Measurements from ENCODE around the gene CHAF1B.
"Not testable (repeated sequence)": the region's sequence is repeated elsewhere in the genome, so short reads cannot be mapped to it uniquely, and the experiment has no call there.

Gene CHAF1B

DNA sequence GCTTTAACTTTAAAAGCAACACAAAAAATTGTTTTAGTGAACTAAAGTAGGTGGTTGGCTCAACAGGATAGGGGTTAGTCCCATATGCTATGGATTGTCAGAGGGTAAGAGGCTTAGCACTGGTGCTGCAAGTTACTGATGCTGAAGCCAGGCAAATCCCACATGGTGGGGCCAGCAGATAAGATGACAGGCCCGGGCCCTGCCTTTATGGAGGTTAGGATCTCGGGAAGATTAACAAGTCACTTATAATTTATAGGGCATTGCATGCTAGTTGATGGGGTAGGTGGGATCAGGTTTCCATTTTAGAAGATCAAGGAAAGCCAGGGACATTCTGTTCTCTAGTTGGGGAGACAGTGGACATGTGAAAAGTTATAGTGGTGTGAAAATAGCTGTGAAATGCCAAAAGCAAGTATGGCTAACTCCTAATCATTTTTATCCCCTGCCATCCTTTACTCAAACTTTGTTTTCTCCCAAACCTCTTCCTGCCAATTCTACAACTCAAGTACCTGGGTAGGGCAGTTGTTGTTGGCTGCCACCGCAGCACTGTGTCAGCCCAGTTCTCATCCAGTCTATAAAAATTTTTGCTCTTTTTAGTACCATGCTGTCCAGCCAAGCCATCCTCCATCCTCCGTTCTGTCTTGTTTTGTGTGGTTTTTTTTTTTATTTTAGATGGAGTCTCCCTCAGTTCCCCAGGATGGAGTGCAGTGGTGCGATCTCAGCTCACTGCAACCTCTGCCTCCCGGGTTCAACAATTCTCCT lies 10.3 kb downstream of the CHAF1B start:
- no peak for DNase-seq (ENCODE audit: insufficient read length)
- TF ChIP-seq POLR2AphosphoS5 (IDR thresholded peaks at IDR 0.05; ENCODE audit: low read depth, low read length) (no peak), TAF1 (IDR thresholded peaks at IDR 0.05; ENCODE audit: borderline replicate concordance, low read depth, low read length) (no peak), POLR2A (IDR thresholded peaks at IDR 0.05; ENCODE audit: low read depth, low read length) (no peak)
- FAIRE-seq: no peak

DNA sequence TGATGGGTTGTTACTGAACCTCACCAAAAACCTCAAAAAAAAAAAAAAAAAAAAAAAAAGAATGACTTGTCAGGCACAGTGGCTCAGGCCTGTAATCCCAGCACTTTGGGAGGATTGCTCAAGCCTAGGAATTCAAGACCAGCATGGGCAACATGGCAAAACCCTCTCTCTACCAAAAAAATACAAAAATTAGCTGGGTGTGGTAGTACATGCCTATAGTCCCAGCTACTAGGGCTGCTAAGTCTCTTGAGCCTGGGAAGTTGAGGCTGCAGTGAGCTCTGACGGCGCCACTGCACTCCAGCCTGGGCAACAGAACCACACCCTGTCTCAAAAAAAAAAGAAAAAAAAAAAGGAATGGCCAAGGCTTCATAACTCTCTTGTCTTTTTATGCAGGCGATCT lies 11.1 kb downstream of the CHAF1B start:
- no peak for FAIRE-seq

DNA sequence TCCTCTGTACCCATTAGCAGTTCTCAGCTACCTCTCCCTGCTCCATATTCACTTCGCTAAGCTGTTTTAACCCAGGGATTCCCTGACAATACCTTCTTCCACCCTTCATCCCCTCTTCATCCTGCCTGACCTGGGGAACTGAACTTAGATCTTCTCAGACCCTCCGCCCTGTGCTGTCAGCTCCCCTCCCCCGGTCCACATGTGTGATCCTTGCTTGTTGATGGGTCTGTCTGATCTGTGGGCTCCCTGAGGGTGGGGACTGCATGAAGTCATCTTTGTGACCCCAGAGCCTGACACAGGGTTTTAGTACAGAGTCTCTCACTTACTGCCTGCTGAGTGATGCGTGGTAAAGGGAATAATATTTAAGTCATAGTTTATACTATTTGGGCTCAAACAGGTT lies 11.8 kb downstream of the CHAF1B start:
- FAIRE-seq: no peak
- DNase-seq (ENCODE audit: insufficient read length): no peak
- no peak for TF ChIP-seq POLR2AphosphoS5 (IDR thresholded peaks at IDR 0.05; ENCODE audit: low read depth, low read length)

More for the DNA sequence above, 11.1 kb downstream of the CHAF1B start:
- TF ChIP-seq POLR2AphosphoS5 (IDR thresholded peaks at IDR 0.05; ENCODE audit: low read depth, low read length): no peak
- DNase-seq (ENCODE audit: insufficient read length): no peak

DNA sequence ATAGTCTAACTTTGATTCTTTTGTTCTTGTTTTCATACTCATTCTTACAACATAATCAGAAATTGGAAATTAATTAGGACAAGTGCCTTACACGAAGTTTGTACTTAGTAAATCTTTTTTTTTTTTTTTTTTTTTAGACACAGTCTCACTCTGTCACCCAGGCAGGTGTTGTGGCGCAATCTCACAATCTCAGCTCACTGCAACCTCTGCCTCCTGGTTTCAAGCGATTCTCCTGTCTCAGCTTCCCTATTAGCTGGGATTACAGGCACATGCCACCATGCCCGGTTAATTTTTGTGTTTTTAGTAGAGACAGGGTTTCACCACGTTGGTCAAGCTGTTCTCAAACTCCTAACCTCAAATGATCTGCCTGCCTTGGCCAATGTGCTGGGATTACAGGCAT lies 12.4 kb downstream of the CHAF1B start:
- no peak for FAIRE-seq
- no peak for TF ChIP-seq TAF1 (IDR thresholded peaks at IDR 0.05; ENCODE audit: borderline replicate concordance, low read depth, low read length)
- no peak for TF ChIP-seq POLR2A (IDR thresholded peaks at IDR 0.05; ENCODE audit: low read depth, low read length)
- TF ChIP-seq POLR2AphosphoS5 (IDR thresholded peaks at IDR 0.05; ENCODE audit: low read depth, low read length): no peak

DNA sequence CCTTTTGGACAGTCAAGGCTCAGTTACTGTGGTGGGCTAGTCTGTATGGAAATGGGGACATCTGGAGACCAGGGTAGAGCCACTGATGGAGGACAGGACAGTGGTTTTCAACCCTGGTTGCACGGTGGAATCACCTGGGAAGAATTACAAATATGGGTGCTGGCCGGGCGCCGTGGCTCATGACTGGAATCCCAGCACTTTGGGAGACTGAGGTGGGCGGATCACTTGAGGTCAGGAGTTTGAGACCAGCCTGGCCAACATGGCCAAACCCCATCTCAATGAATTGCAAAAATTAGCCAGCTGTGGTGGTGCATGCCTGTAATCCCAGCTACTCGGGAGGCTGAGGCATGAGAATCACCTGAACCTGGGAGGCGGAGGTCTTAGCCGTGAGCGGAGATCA lies 14.5 kb downstream of the CHAF1B start:
- not testable (repeated sequence) for FAIRE-seq; DNase-seq (ENCODE audit: insufficient read length)

More for the DNA sequence above, 12.4 kb downstream of the CHAF1B start:
- DNase-seq (ENCODE audit: insufficient read length): no peak

DNA sequence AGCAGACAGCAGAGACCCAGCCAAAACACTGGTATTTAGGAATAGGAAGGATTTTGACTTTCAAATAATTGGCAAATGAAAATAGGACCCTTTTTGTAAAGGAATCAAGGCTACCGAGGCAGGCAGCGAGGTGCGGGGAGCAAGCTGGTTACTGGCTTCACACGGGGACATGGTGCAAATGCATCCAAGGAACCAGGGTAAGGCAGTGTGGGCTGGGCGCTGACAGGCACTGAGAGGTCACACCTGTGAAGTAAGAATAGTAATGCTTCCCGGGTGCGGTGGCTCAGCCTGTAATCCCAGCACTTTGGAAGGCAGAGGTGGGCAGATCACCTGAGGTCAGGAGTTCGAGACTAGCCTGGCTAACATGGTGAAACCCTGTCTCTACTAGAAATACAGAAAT lies 15.5 kb downstream of the CHAF1B start:
- TF ChIP-seq TAF1 (IDR thresholded peaks at IDR 0.05; ENCODE audit: borderline replicate concordance, low read depth, low read length) (no peak), POLR2AphosphoS5 (IDR thresholded peaks at IDR 0.05; ENCODE audit: low read depth, low read length) (no peak), POLR2A (IDR thresholded peaks at IDR 0.05; ENCODE audit: low read depth, low read length) (no peak)
- DNase-seq (ENCODE audit: insufficient read length) (no peak), FAIRE-seq (no peak)

DNA sequence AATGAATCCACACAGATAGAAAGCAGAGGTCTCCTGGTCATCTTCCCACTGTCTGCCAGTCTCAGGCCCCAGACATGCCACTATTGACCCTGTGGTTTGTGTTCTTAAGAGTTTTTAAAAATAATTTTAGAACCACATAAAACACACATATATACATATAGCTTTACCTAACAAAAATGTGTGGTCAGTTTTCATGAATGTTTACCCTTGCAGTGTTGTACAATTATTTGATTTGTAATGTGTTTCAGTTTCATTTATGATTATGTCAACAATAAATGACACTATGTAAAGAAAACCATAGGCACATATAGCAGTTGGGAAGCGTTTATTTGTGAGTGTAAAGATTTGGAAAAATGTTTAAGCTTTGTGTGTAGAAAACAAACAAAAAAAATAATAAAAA lies 17.1 kb downstream of the CHAF1B start:
- TF ChIP-seq POLR2A (IDR thresholded peaks at IDR 0.05; ENCODE audit: low read depth, low read length): no peak
- no peak for TF ChIP-seq POLR2AphosphoS5 (IDR thresholded peaks at IDR 0.05; ENCODE audit: low read depth, low read length)
- no peak for TF ChIP-seq TAF1 (IDR thresholded peaks at IDR 0.05; ENCODE audit: borderline replicate concordance, low read depth, low read length)
- DNase-seq (ENCODE audit: insufficient read length): no peak
- no peak for FAIRE-seq

DNA sequence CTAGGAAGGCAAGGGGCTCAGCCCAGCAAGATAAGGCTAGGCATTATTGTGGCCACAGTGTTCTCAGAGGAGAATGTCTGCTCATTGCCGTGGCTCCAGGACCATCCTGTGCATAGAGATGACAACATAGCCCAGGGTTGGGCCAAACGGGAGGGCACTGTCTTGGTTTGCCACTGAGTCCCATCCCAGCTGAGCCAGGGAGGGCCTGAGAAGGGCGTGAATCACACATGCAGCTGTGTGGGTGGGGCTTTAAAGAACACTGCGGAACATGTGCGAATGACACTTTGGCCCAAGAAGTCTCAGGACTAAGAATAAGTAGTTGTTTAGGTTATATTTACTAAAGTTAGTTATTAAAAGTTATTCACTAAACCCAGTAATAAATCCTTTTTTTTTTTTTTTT lies 18.5 kb downstream of the CHAF1B start:
- DNase-seq (ENCODE audit: insufficient read length) (no peak), FAIRE-seq (no peak)
- TF ChIP-seq POLR2A (IDR thresholded peaks at IDR 0.05; ENCODE audit: low read depth, low read length) (no peak), TAF1 (IDR thresholded peaks at IDR 0.05; ENCODE audit: borderline replicate concordance, low read depth, low read length) (no peak), POLR2AphosphoS5 (IDR thresholded peaks at IDR 0.05; ENCODE audit: low read depth, low read length) (no peak)

DNA sequence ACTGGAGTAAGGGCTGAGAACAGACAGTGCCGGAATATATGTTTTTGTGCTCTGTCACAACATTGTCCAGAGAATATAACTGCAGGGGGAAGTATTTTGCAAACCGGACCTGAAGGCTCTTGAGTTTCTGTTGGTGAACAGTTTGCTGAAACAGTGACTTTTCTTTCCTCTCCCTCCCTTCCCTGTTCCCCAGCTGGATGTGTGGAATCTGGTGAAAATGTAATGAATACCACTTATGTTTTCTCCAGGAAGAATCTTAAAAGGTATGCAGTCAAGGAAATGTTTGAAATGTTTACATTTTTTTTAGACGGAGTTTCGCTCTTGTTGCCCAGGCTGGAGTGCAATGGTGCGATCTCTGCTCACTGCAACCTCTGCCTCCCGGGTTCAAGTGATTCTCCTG lies 23.4 kb downstream of the CHAF1B start:
- FAIRE-seq: no peak
- DNase-seq (ENCODE audit: insufficient read length): no peak
- TF ChIP-seq TAF1 (IDR thresholded peaks at IDR 0.05; ENCODE audit: borderline replicate concordance, low read depth, low read length) (no peak), POLR2AphosphoS5 (IDR thresholded peaks at IDR 0.05; ENCODE audit: low read depth, low read length) (no peak), POLR2A (IDR thresholded peaks at IDR 0.05; ENCODE audit: low read depth, low read length) (no peak)

DNA sequence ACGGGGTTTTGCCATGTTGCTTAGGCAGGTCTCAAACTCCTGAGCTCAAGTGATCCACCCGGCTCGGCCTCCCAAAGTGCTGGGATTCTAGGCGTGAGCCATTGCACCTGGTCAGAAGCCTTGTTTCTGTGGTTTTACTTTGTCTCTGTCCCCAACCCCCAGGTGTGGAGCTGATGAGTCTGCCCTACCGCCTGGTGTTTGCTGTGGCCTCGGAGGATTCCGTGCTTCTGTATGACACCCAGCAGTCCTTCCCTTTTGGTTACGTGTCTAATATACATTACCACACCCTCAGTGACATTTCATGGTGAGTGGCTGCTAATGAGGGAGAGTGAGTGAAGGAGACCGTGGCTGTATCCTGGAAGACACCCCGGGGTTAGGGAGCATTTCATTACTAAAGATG lies 26.1 kb downstream of the CHAF1B start:
- FAIRE-seq: no peak
- no peak for TF ChIP-seq POLR2AphosphoS5 (IDR thresholded peaks at IDR 0.05; ENCODE audit: low read depth, low read length)
- no peak for TF ChIP-seq TAF1 (IDR thresholded peaks at IDR 0.05; ENCODE audit: borderline replicate concordance, low read depth, low read length)
- TF ChIP-seq POLR2A (IDR thresholded peaks at IDR 0.05; ENCODE audit: low read depth, low read length): no peak
- DNase-seq (ENCODE audit: insufficient read length): no peak

DNA sequence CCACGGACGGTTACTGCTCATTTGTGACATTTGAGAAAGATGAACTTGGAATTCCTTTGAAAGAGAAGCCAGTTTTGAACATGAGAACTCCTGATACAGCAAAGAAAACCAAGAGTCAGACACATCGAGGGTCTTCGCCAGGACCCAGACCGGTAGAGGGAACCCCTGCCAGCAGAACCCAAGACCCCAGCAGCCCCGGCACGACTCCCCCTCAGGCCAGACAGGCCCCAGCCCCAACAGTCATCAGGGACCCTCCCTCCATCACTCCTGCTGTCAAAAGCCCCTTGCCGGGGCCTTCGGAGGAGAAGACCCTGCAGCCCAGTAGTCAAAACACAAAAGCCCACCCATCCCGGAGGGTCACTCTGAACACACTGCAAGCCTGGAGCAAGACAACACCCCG lies 27.7 kb downstream of the CHAF1B start:
- FAIRE-seq (no peak), DNase-seq (ENCODE audit: insufficient read length) (no peak)
- TF ChIP-seq POLR2AphosphoS5 (IDR thresholded peaks at IDR 0.05; ENCODE audit: low read depth, low read length) (no peak), TAF1 (IDR thresholded peaks at IDR 0.05; ENCODE audit: borderline replicate concordance, low read depth, low read length) (no peak), POLR2A (IDR thresholded peaks at IDR 0.05; ENCODE audit: low read depth, low read length) (no peak)

DNA sequence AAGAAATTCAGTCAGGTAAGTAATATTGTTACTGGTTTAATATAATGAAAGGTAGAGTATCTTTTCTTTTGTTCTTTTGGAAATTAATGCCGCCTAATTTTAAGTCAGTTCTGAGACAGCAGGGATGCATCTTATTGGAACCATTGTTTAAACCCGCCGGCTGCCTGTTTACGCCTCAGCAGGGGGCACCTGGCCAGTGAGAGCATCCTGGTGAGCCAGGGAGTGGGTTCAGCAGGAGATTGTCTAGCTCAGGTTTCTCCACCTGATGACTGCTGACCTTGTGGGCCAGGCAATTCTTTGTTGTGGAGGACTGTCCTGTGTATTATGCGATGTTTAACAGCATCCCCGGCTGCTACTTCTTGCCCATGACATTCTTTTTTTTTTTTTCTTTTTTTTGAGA lies 30.2 kb downstream of the CHAF1B start:
- DNase-seq (ENCODE audit: insufficient read length) (no peak), FAIRE-seq (no peak)
- TF ChIP-seq TAF1 (IDR thresholded peaks at IDR 0.05; ENCODE audit: borderline replicate concordance, low read depth, low read length): no peak
- no peak for TF ChIP-seq POLR2A (IDR thresholded peaks at IDR 0.05; ENCODE audit: low read depth, low read length)
- TF ChIP-seq POLR2AphosphoS5 (IDR thresholded peaks at IDR 0.05; ENCODE audit: low read depth, low read length): no peak

DNA sequence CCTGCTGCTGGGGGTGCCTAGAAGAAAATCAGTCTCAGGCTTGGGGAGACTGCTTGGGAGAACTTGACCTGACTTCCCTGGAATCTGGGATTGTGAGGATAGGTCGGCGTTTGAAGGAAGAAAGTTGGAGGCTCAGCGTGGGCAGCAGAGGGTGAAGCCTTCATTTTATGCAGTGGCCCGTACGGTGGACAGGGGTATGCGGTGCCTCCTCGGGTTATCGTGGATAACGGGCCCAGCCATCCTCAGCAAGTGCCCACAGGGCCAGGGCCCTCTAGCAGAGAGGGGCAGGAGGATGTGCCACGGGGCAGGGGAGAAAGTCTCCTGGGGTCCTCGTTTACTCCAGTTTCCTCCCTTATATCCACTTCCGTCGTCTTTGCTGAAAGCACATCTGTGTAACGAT lies 34.0 kb downstream of the CHAF1B start:
- FAIRE-seq: no peak
- no peak for TF ChIP-seq POLR2A (IDR thresholded peaks at IDR 0.05; ENCODE audit: low read depth, low read length)
- no peak for TF ChIP-seq TAF1 (IDR thresholded peaks at IDR 0.05; ENCODE audit: borderline replicate concordance, low read depth, low read length)
- TF ChIP-seq POLR2AphosphoS5 (IDR thresholded peaks at IDR 0.05; ENCODE audit: low read depth, low read length): no peak

More for the DNA sequence above, 34.0 kb downstream of the CHAF1B start:
- no peak for DNase-seq (ENCODE audit: insufficient read length)

Data from GM12892 (cell line).